BE2C (cell line): Measurements from ENCODE around the gene TBCK.

ENCODE experiments used
- DNase-seq: peaks from one replicate; pipeline ENCODE4 v3.0.0-alpha.2; 2020
- H3K27me3 ChIP-seq: fragments of 250-450 bp; sonication (Bioruptor Pico); 2 replicates; pipeline ENCODE4 v1.5.1; 2020; ENCODE audit warnings: mild to moderate bottlenecking
- H3K36me3 ChIP-seq: fragments of 250-450 bp; sonication (Bioruptor Pico); 2 replicates; pipeline ENCODE4 v1.5.1; 2020; ENCODE audit warnings: mild to moderate bottlenecking
- H3K4me1 ChIP-seq: fragments of 250-450 bp; sonication (Bioruptor Pico); 2 replicates; pipeline ENCODE4 v1.5.1; 2020
- H3K4me3 ChIP-seq: 2 replicates; pipeline ENCODE4 v1.5.1; 2011; ENCODE audit warnings: low read depth, low read length
- H3K9me3 ChIP-seq: fragments of 250-450 bp; sonication (Bioruptor Pico); 2 replicates; pipeline ENCODE4 v1.5.1; 2020
- CTCF ChIP-seq: IDR thresholded peaks from 2 replicates; pipeline ENCODE4 v1.5.1; 2012; ENCODE audit warnings: mild to moderate bottlenecking, low read depth, low read length

TBCK gene

GRCh38 chr4:106306561-106306960, 9.4 kb downstream of the TBCK start:
- Histone ChIP-seq H3K27me3 (no peaks in the 10 kb centered on the region), H3K36me3 (peaks cover 3% of the 10 kb centered on the region), H3K4me3 (no peak overlapping the region), H3K9me3 (no peaks in the 10 kb centered on the region), H3K4me1 (no peaks in the 10 kb centered on the region; the same call in 1 of the 2 replicates)
- DNase-seq: no peak
- TF ChIP-seq CTCF: no peak

GRCh38 chr4:106305435-106306055, 10.5 kb downstream of the TBCK start:
- DNase-seq: no peak
- no peak overlapping the region for H3K4me3 ChIP-seq
- H3K27me3 ChIP-seq: no peaks in the 10 kb centered on the region
- TF ChIP-seq CTCF: no peak
- peaks cover 3% of the 10 kb centered on the region for H3K36me3 ChIP-seq
- H3K4me1 ChIP-seq: no peaks in the 10 kb centered on the region; the same call in 1 of the 2 replicates
- no peaks in the 10 kb centered on the region for H3K9me3 ChIP-seq

GRCh38 chr4:106304632-106305031, 11.4 kb downstream of the TBCK start:
- Histone ChIP-seq H3K36me3 (peaks cover 3% of the 10 kb centered on the region), H3K9me3 (no peaks in the 10 kb centered on the region), H3K4me1 (no peaks in the 10 kb centered on the region; the same call in 1 of the 2 replicates), H3K27me3 (no peaks in the 10 kb centered on the region), H3K4me3 (no peak overlapping the region)
- no peak for DNase-seq
- TF ChIP-seq CTCF: no peak

GRCh38 chr4:106303548-106304281, 12.3 kb downstream of the TBCK start:
- no peaks in the 10 kb centered on the region for H3K9me3 ChIP-seq
- H3K27me3 ChIP-seq: no peaks in the 10 kb centered on the region
- H3K4me3 ChIP-seq: no peak overlapping the region
- DNase-seq: no peak
- H3K4me1 ChIP-seq: no peaks in the 10 kb centered on the region; the same call in 1 of the 2 replicates
- no peak for TF ChIP-seq CTCF
- peaks cover 3% of the 10 kb centered on the region for H3K36me3 ChIP-seq

GRCh38 chr4:106302062-106302438, 14.0 kb downstream of the TBCK start:
- Histone ChIP-seq H3K36me3 (no peaks in the 10 kb centered on the region), H3K4me3 (no peak overlapping the region), H3K4me1 (no peaks in the 10 kb centered on the region; the same call in 1 of the 2 replicates), H3K27me3 (no peaks in the 10 kb centered on the region), H3K9me3 (no peaks in the 10 kb centered on the region)
- no peak for DNase-seq
- TF ChIP-seq CTCF: no peak
